Nephron progenitor cell (in vitro differentiated cells): Measurements from ENCODE around the gene STAT6.
A peak's percentile ranks its signal among the peaks of the same experiment; 100 is the strongest.

Experiments used
- DNase-seq: peaks from one replicate; pipeline ENCODE4 v3.0.0; 2021
- H3K27ac Mint-ChIP-seq: 2 replicates; pipeline ENCODE4 v1.8.0; 2021; ENCODE audit warnings: mild to moderate bottlenecking, moderate library complexity, mixed read lengths
- H3K27me3 Mint-ChIP-seq: 2 replicates; pipeline ENCODE4 v1.8.0; 2021; ENCODE audit warnings: mild to moderate bottlenecking, low read depth, mixed read lengths; ENCODE audit not compliant: poor library complexity
- H3K36me3 Mint-ChIP-seq: 2 replicates; pipeline ENCODE4 v1.8.0; 2021; ENCODE audit warnings: low read depth, mixed read lengths
- H3K4me1 Mint-ChIP-seq: 2 replicates; pipeline ENCODE4 v1.8.0; 2021; ENCODE audit warnings: mixed read lengths
- H3K4me3 Mint-ChIP-seq: 2 replicates; pipeline ENCODE4 v1.8.0; 2021; ENCODE audit warnings: mild to moderate bottlenecking, moderate library complexity, mixed read lengths
- H3K9me3 Mint-ChIP-seq: 2 replicates; pipeline ENCODE4 v1.8.0; 2021; ENCODE audit warnings: mild to moderate bottlenecking, moderate library complexity, mixed read lengths
- TF ChIP-seq, protein P1 (sequence below): fragments of 200-600 bp; sonication (generic); IDR thresholded peaks from 2 replicates; pipeline ENCODE4 v1.5.0; 2021; ENCODE audit warnings: antibody characterized with exemption

Gene STAT6

DNA sequence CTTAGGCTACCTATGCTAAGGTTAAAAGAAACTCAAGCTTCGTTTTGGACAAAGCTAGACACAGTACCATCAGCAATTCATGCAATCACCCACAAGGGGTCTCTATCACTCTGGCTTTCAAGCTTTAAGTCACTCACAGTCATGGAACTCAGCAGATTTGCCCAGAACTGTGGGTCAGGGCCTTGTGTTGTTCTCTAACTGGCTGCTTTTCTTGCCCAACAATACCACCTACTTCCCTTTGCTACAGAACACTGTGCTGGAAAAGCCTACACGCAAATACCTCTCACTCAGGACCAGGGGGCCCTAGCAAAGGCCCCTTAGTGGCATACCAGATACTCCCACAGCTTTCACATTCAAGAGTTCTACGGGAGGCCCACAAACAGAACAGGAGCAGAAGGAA is 41.6 kb downstream of the STAT6 start:
- H3K4me3 Mint-ChIP-seq = no peak overlapping the region
- H3K36me3 Mint-ChIP-seq = peaks cover 68% of the 10 kb centered on the region
- H3K27me3 Mint-ChIP-seq = no peaks in the 10 kb centered on the region
- peak overlapping the region; percentile 86 for H3K27ac Mint-ChIP-seq
- no peaks in the 10 kb centered on the region for H3K9me3 Mint-ChIP-seq
- TF ChIP-seq, protein P1, sequence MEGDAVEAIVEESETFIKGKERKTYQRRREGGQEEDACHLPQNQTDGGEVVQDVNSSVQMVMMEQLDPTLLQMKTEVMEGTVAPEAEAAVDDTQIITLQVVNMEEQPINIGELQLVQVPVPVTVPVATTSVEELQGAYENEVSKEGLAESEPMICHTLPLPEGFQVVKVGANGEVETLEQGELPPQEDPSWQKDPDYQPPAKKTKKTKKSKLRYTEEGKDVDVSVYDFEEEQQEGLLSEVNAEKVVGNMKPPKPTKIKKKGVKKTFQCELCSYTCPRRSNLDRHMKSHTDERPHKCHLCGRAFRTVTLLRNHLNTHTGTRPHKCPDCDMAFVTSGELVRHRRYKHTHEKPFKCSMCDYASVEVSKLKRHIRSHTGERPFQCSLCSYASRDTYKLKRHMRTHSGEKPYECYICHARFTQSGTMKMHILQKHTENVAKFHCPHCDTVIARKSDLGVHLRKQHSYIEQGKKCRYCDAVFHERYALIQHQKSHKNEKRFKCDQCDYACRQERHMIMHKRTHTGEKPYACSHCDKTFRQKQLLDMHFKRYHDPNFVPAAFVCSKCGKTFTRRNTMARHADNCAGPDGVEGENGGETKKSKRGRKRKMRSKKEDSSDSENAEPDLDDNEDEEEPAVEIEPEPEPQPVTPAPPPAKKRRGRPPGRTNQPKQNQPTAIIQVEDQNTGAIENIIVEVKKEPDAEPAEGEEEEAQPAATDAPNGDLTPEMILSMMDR = peak; percentile 83
- DNase-seq = peak; percentile 46
- H3K4me1 Mint-ChIP-seq = peaks cover 14% of the 10 kb centered on the region

DNA sequence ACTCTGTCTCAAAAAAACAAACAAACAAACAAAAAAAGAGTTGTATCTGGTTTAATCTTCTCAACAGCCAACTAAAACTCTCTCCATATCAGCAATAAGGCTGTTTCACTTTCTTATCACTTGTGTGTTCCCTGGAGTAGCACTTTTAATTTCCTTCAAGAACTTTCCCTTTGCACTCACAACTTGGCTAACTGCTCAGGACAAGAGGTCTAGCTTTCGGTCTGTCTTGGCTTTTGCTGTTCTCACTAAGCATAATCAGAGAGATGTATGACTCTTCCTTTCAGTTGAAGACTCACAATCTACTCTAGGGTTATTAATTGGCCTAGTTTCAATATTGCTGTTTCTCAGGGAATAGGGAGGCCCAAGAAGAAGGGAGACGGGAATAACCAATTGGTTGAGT is 44.9 kb downstream of the STAT6 start:
- H3K9me3 Mint-ChIP-seq = no peaks in the 10 kb centered on the region
- peaks cover 10% of the 10 kb centered on the region for H3K4me1 Mint-ChIP-seq
- no peak for DNase-seq
- TF ChIP-seq, protein P1 = no peak
- H3K27me3 Mint-ChIP-seq = no peaks in the 10 kb centered on the region
- peak overlapping the region; percentile 64 for H3K27ac Mint-ChIP-seq
- peaks cover 61% of the 10 kb centered on the region for H3K36me3 Mint-ChIP-seq
- H3K4me3 Mint-ChIP-seq = no peak overlapping the region

DNA sequence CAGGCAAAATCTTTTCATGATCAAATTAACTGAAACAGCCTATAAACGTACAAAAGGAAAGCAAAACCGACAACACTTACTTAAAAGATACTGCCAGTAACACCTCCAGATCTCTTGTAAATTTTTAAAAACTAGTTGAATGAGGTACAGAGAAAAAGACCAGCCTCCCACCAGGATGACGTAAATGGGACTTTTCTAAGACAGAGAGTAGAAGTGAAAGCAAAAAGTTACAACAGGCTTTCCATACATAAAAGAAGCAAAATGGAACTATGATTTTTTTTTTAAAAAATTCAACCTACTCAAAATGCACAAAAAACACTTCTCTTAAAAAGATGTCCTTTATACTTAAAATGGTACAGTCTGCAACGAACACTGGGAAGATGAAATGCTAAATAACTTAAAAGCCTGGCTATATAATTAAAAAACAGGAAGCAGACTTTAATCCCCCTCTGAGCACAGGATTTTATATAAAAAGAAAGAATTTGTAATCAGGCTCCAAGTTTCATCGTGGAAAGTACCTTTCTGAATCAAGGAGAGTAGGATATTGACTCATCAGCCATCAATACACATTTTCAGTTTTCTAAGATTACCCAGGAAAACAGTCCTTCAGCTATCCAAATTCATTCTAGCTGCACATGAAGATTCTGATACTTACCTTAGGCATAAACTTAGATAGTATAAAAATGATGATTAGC is 47.0 kb downstream of the STAT6 start:
- Mint-ChIP-seq H3K9me3 (no peaks in the 10 kb centered on the region), H3K27ac (no peak overlapping the region), H3K4me3 (no peak overlapping the region), H3K27me3 (no peaks in the 10 kb centered on the region), H3K36me3 (peaks cover 55% of the 10 kb centered on the region), H3K4me1 (no peaks in the 10 kb centered on the region)
- no peak for DNase-seq
- TF ChIP-seq, protein P1 = no peak

DNA sequence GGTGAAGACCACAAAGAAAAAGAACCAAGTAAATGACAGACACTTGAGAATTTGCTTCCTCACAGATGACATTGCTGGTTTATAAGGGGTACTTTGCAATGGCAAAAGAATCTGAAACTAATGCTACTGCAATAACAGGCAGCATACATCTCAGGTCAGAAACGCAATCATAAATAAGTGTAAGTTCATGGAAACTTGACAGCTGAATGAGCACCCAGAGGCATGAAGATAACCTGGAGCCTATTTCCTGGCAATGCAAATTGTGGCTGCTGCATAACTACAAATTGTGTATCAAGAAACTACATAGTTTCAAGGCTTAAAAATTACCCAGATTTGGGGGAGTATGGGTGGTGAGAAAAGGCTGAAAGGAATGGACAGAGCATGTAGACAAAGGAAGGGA is 52.7 kb downstream of the STAT6 start:
- Mint-ChIP-seq H3K4me1 (no peaks in the 10 kb centered on the region), H3K27me3 (no peaks in the 10 kb centered on the region), H3K27ac (peak overlapping the region; percentile 53)

GRCh38 chr12:57057067-57057751 is 54.0 kb downstream of the STAT6 start:
- no peak for DNase-seq
- H3K4me3 Mint-ChIP-seq = no peak overlapping the region
- H3K9me3 Mint-ChIP-seq = peaks cover 7% of the 10 kb centered on the region
- TF ChIP-seq, protein P1 = no peak
- peaks cover 44% of the 10 kb centered on the region for H3K36me3 Mint-ChIP-seq
- peaks cover 1% of the 10 kb centered on the region for H3K27me3 Mint-ChIP-seq
- H3K27ac Mint-ChIP-seq = peak overlapping the region; percentile 48
- no peaks in the 10 kb centered on the region for H3K4me1 Mint-ChIP-seq

More for the DNA sequence above, 52.7 kb downstream of the STAT6 start:
- H3K36me3 Mint-ChIP-seq = peaks cover 49% of the 10 kb centered on the region
- no peak overlapping the region for H3K4me3 Mint-ChIP-seq
- H3K9me3 Mint-ChIP-seq = peaks cover 7% of the 10 kb centered on the region
- no peak for DNase-seq
- TF ChIP-seq, protein P1 = no peak
